Measurements from ENCODE around the gene ZBTB37. TPM values are rescaled to one million over a fixed set of nuclear protein-coding genes. Genes with fewer than 3 reads are reported as not detected.

ZBTB37 gene
- total and polyA plus RNA-seq, 9 of the 15 experiments (the other 6 are each of a cell fraction or from before 2014, with no cell fraction given), result 1.3 to 13.9 (median 5.4) TPM

- TF ChIP-seq, protein P1, sequence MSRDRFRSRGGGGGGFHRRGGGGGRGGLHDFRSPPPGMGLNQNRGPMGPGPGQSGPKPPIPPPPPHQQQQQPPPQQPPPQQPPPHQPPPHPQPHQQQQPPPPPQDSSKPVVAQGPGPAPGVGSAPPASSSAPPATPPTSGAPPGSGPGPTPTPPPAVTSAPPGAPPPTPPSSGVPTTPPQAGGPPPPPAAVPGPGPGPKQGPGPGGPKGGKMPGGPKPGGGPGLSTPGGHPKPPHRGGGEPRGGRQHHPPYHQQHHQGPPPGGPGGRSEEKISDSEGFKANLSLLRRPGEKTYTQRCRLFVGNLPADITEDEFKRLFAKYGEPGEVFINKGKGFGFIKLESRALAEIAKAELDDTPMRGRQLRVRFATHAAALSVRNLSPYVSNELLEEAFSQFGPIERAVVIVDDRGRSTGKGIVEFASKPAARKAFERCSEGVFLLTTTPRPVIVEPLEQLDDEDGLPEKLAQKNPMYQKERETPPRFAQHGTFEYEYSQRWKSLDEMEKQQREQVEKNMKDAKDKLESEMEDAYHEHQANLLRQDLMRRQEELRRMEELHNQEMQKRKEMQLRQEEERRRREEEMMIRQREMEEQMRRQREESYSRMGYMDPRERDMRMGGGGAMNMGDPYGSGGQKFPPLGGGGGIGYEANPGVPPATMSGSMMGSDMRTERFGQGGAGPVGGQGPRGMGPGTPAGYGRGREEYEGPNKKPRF (IDR thresholded peaks at IDR 0.05; ENCODE audit: low read depth, low read length), result no peak
- TF ChIP-seq CBX3 (IDR thresholded peaks at IDR 0.05; ENCODE audit: borderline replicate concordance in 1 of 2, low read length in 2 of 2) (no peak; a peak in 1 of 3 replicates), MAZ (CRISPR knock-in tag; conservative IDR thresholded peaks at IDR 0.05 in 1 of 2, IDR thresholded peaks at IDR 0.05 in 1 of 2) (peak; percentile 99), CBFA2T2 (conservative IDR thresholded peaks at IDR 0.05) (no peak), ERF (CRISPR knock-in tag; IDR thresholded peaks at IDR 0.05) (0 out of 2 replicates have a peak, but pooled peaks have one; percentile 23), TBL1XR1 (IDR thresholded peaks at IDR 0.05; ENCODE audit: low read length in 2 of 2) (0 out of 4 replicates have a peak, but pooled peaks of 1 of the 2 experiments have one; percentile 10), SMARCA5 (IDR thresholded peaks at IDR 0.05) (0 out of 2 replicates have a peak, but pooled peaks have one; percentile 50), XRCC3 (IDR thresholded peaks at IDR 0.05) (no peak), MGA (IDR thresholded peaks at IDR 0.05) (no peak), NFATC3 (IDR thresholded peaks at IDR 0.05) (no peak), IRF9 (tag; IDR thresholded peaks at IDR 0.05) (no peak), ZNF444 (CRISPR knock-in tag; IDR thresholded peaks at IDR 0.05) (peak; percentile 79), POLR3A (IDR thresholded peaks at IDR 0.05; ENCODE audit: borderline replicate concordance, extremely low read depth, insufficient read depth, insufficient read length) (no peak)
Observed at GRCh38 chr1:173868266-173869020, at the start of gene ZBTB37 (continued).

Data from K562 (cell line).